Spleen (tissue), 11 donors: ENCODE measurements around the gene PBX1. TPM values are rescaled to one million over a fixed set of nuclear protein-coding genes. Genes with fewer than 3 reads are reported as not detected.

ENCODE experiments used
- DNase-seq: peaks from one replicate; pipeline ENCODE4 v3.0.0-alpha.2; 2020
- H3K27ac ChIP-seq, 8 donors: fragments of 200-600 bp; sonication (generic) in 7 of 8; 1 replicate in 4 of 8; 2 replicates in 4 of 8; pipeline versions ENCODE4 v1.5.0 to v1.8.0; 2016 to 2021; ENCODE audit warnings: inconsistent platforms in 4 of 8, mild to moderate bottlenecking in 4 of 8, moderate library complexity in 1 of 8
- H3K27me3 ChIP-seq, 7 donors: fragments of 200-600 bp; sonication (generic) in 6 of 7; replicated peaks in 1 of 7; 1 replicate in 4 of 7; 2 replicates in 3 of 7; pipeline versions ENCODE4 v1.5.0 to v1.8.0; 2016 to 2021; ENCODE audit warnings: inconsistent platforms in 3 of 7, mild to moderate bottlenecking in 1 of 7
- H3K36me3 ChIP-seq, 6 donors: fragments of 200-600 bp; sonication (generic) in 5 of 6; 1 replicate in 4 of 6; 2 replicates in 2 of 6; pipeline versions ENCODE4 v1.5.0 to v1.8.0; 2016 to 2021; ENCODE audit warnings: inconsistent platforms in 2 of 6
- H3K4me1 ChIP-seq, 6 donors: fragments of 200-600 bp; sonication (generic) in 5 of 6; 1 replicate in 3 of 6; 2 replicates in 3 of 6; pipeline versions ENCODE4 v1.5.0 to v1.8.0; 2016 to 2021; ENCODE audit warnings: inconsistent platforms in 3 of 6
- H3K4me3 ChIP-seq, 8 donors: fragments of 200-600 bp; sonication (generic) in 7 of 8; 1 replicate in 4 of 8; 2 replicates in 4 of 8; pipeline versions ENCODE4 v1.5.0 to v1.8.0; 2016 to 2021; ENCODE audit warnings: inconsistent platforms in 4 of 8, mild to moderate bottlenecking in 4 of 8, moderate library complexity in 2 of 8
- H3K9me3 ChIP-seq, 8 donors: fragments of 200-600 bp; sonication (generic) in 7 of 8; 1 replicate in 4 of 8; 2 replicates in 4 of 8; pipeline versions ENCODE4 v1.5.0 to v1.8.0; 2016 to 2021; ENCODE audit warnings: inconsistent platforms in 4 of 8
- POLR2A ChIP-seq, 3 donors: fragments of 450-650 bp; IDR thresholded peaks; one replicate each; pipeline ENCODE4 v1.5.1; 2017; ENCODE audit warnings: antibody characterized with exemption in 3 of 3, mild to moderate bottlenecking in 1 of 3
- POLR2AphosphoS5 ChIP-seq, 3 donors: sonication (generic); formaldehyde crosslinking; IDR thresholded peaks; one replicate each; pipeline ENCODE4 v1.5.1; 2017; ENCODE audit warnings: antibody characterized with exemption in 3 of 3
- WGBS, 5 donors: extraction: QIAGEN DNeasy Blood & Tissue Kit in 3 of 5; methylation state at CpG; one replicate each; pipeline versions ENCODE4 v1.1.5 to v1.1.7; 2013 to 2018; 5-methylcytosine and 5-hydroxymethylcytosine counted together
- intact Hi-C: fragments of 100-400 bp; cut with DNase I; formaldehyde crosslinking; loops from one replicate; pipeline ENCODE4 v1.15.0; 2023; ENCODE audit warnings: low total_unique reads
- polyA plus RNA-seq, 3 donors: library from polyadenylated mRNA; stranded (reverse); fragments of 200-250 nt; gene quantifications; one replicate each; pipeline ENCODE4 v1.2.1, GENCODE V29; 2013
- total RNA-seq, 7 donors: library from RNA; depleted of rRNA in 3 of 7; stranded (reverse); fragments of >200 nt in 3 of 7; fragmentation: NEBNext Ultra II Directional in 4 of 7; extraction: Animal tissue kit (Norgen Biotek cat#: 25700) in 4 of 7; gene quantifications; one replicate each; pipeline versions ENCODE4 v1.1.0 to v1.2.1, GENCODE V29; 2016 to 2021
- TF ChIP-seq, protein P1 (sequence below), 11 experiments: fragments of 200-600 bp in 7 of 11; fragments of 450-650 bp in 4 of 11; sonication (generic) in 4 of 11; IDR thresholded peaks in 8 of 11; conservative IDR thresholded peaks in 3 of 11; 1 replicate in 7 of 11; 2 replicates in 4 of 11; pipeline versions ENCODE4 v1.4.0 to v1.8.0; 2016 to 2021; ENCODE audit warnings: antibody characterized with exemption in 11 of 11, inconsistent platforms in 4 of 11, mild to moderate bottlenecking in 1 of 11
- donor health status: healthy with polysubstance abuse.
- donor health status: DM: no; HTN: no; CAD: no; lungs with moderate emphysema.
- donor health status: DM: no; HTN: no; CAD: no.
- donor health status: Bipolar disorder and iron deficiency.
- donor health status: healthy.
- donor health status: DM: no; HTN: no; CAD: no.
- donor health status: DM: yes; HTN: yes; CAD: no.

The PBX1 gene
- total and polyA plus RNA-seq, 10 donors: 3.4 to 79.5 (median 31.8) TPM

GRCh38 chr1:164725401-164725800, 166.4 kb downstream of the PBX1 start:
- Histone ChIP-seq H3K9me3 (no peaks in the 10 kb centered on the region), H3K4me1 (peaks cover 8 to 17% (median 12%) of the 10 kb centered on the region in 6 donors), H3K27ac (no peak overlapping the region), H3K4me3 (no peak overlapping the region), H3K36me3 (no peaks in the 10 kb centered on the region), H3K27me3 (peaks cover 0 to 10% (median 0%) of the 10 kb centered on the region in 7 donors)
- intact Hi-C loops: no loop called here
- 58 to 83% (median 68%) methylated on average over 4 of the region's 4 CpGs for WGBS, 5 donors
- no peak for DNase-seq
- TF ChIP-seq, protein P1, sequence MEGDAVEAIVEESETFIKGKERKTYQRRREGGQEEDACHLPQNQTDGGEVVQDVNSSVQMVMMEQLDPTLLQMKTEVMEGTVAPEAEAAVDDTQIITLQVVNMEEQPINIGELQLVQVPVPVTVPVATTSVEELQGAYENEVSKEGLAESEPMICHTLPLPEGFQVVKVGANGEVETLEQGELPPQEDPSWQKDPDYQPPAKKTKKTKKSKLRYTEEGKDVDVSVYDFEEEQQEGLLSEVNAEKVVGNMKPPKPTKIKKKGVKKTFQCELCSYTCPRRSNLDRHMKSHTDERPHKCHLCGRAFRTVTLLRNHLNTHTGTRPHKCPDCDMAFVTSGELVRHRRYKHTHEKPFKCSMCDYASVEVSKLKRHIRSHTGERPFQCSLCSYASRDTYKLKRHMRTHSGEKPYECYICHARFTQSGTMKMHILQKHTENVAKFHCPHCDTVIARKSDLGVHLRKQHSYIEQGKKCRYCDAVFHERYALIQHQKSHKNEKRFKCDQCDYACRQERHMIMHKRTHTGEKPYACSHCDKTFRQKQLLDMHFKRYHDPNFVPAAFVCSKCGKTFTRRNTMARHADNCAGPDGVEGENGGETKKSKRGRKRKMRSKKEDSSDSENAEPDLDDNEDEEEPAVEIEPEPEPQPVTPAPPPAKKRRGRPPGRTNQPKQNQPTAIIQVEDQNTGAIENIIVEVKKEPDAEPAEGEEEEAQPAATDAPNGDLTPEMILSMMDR (IDR thresholded peaks at IDR 0.05 in 8 of 11, conservative IDR thresholded peaks at IDR 0.05 in 3 of 11): no peak
- no peak for TF ChIP-seq POLR2AphosphoS5 (IDR thresholded peaks at IDR 0.05)
- no peak for TF ChIP-seq POLR2A (IDR thresholded peaks at IDR 0.05)

DNA sequence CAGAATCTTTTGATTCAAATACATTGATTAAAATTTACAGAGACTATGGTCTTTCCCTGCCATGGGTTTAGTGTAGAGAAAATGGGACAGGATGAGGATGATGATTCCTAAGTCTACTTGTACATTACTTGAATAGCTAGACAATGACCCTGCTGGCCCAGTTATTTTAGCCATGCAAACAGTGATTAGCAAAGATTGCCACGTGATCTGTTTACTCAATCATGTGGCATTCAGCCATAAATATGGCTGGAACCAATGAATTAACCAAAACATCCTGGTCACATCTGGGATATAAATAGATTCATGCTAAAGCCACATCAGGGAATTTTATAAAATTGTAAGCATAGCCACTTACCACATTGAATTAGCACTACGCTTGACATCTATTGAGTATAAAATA, 167.3 kb downstream of the PBX1 start:
- Histone ChIP-seq H3K27ac (no peak overlapping the region), H3K4me1 (peaks cover 0 to 8% (median 4%) of the 10 kb centered on the region in 6 donors), H3K9me3 (no peaks in the 10 kb centered on the region), H3K27me3 (peaks cover 0 to 10% (median 0%) of the 10 kb centered on the region in 7 donors), H3K4me3 (no peak overlapping the region), H3K36me3 (no peaks in the 10 kb centered on the region)
- WGBS, 5 donors: 71 to 86% (median 82%) methylated on average over 2 of the region's 2 CpGs
- intact Hi-C loops: no loop called here
- no peak for DNase-seq
- TF ChIP-seq POLR2AphosphoS5 (IDR thresholded peaks at IDR 0.05) (no peak), POLR2A (IDR thresholded peaks at IDR 0.05) (no peak)
- TF ChIP-seq, protein P1 (IDR thresholded peaks at IDR 0.05 in 8 of 11, conservative IDR thresholded peaks at IDR 0.05 in 3 of 11): no peak

- no peak for TF ChIP-seq POLR2AphosphoS5 (IDR thresholded peaks at IDR 0.05)
- TF ChIP-seq, protein P1 (IDR thresholded peaks at IDR 0.05 in 8 of 11, conservative IDR thresholded peaks at IDR 0.05 in 3 of 11): no peak
- TF ChIP-seq POLR2A (IDR thresholded peaks at IDR 0.05): no peak
- Histone ChIP-seq H3K4me1 (no peaks in the 10 kb centered on the region), H3K27me3 (no peaks in the 10 kb centered on the region), H3K4me3 (no peak overlapping the region), H3K36me3 (no peaks in the 10 kb centered on the region), H3K9me3 (no peaks in the 10 kb centered on the region), H3K27ac (no peak overlapping the region)
- 67 to 84% (median 82%) methylated on average over 5 of the region's 5 CpGs for WGBS, 5 donors
- DNase-seq: no peak
- intact Hi-C loops: no loop called here
These were observed 169.7 kb downstream of the PBX1 start for GRCh38 chr1:164728719-164729118.

- H3K4me3 ChIP-seq: no peak overlapping the region
- H3K4me1 ChIP-seq: no peaks in the 10 kb centered on the region
- TF ChIP-seq POLR2AphosphoS5 (IDR thresholded peaks at IDR 0.05) (no peak), POLR2A (IDR thresholded peaks at IDR 0.05) (no peak)
- TF ChIP-seq, protein P1 (IDR thresholded peaks at IDR 0.05 in 8 of 11, conservative IDR thresholded peaks at IDR 0.05 in 3 of 11): no peak
- no peaks in the 10 kb centered on the region for H3K9me3 ChIP-seq
- no peak overlapping the region for H3K27ac ChIP-seq
- no peak for DNase-seq
- H3K36me3 ChIP-seq: no peaks in the 10 kb centered on the region
- no peaks in the 10 kb centered on the region for H3K27me3 ChIP-seq
- 91 to 94% (median 93%) methylated on average over 11 of the region's 11 CpGs for WGBS, 5 donors
- intact Hi-C loops: no loop called here
These were observed 172.3 kb downstream of the PBX1 start for GRCh38 chr1:164731161-164731876.
